ENCODE results near the gene CDK5RAP2. TPM values are rescaled to one million over a fixed set of nuclear protein-coding genes. Genes with fewer than 3 reads are reported as not detected.

Gene CDK5RAP2
- total RNA-seq, 1 donor from 2014 or later: 54.7 TPM

GRCh38 chr9:120571443-120572257, 8.3 kb downstream of the CDK5RAP2 start:
- H3K4me3 ChIP-seq: no peak overlapping the region
- ATAC-seq: peak; percentile 67 to 81
- no peaks in the 10 kb centered on the region for H3K27me3 ChIP-seq (ENCODE audit: low read depth)
- peak overlapping the region; percentile 58 for H3K27ac ChIP-seq
- peak; percentile 59 for DNase-seq
- H3K36me3 ChIP-seq: peaks cover 60% of the 10 kb centered on the region
- no peaks in the 10 kb centered on the region for H3K9me3 ChIP-seq
- intact Hi-C loops (cut with DNase I): no loop called here
- TF ChIP-seq, protein P1, sequence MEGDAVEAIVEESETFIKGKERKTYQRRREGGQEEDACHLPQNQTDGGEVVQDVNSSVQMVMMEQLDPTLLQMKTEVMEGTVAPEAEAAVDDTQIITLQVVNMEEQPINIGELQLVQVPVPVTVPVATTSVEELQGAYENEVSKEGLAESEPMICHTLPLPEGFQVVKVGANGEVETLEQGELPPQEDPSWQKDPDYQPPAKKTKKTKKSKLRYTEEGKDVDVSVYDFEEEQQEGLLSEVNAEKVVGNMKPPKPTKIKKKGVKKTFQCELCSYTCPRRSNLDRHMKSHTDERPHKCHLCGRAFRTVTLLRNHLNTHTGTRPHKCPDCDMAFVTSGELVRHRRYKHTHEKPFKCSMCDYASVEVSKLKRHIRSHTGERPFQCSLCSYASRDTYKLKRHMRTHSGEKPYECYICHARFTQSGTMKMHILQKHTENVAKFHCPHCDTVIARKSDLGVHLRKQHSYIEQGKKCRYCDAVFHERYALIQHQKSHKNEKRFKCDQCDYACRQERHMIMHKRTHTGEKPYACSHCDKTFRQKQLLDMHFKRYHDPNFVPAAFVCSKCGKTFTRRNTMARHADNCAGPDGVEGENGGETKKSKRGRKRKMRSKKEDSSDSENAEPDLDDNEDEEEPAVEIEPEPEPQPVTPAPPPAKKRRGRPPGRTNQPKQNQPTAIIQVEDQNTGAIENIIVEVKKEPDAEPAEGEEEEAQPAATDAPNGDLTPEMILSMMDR (IDR thresholded peaks at IDR 0.05): no peak
- peaks cover 5% of the 10 kb centered on the region for H3K4me1 ChIP-seq

- Histone ChIP-seq H3K4me3 (no peak overlapping the region), H3K9me3 (no peaks in the 10 kb centered on the region), H3K36me3 (peaks cover 67% of the 10 kb centered on the region), H3K4me1 (peaks cover 5% of the 10 kb centered on the region), H3K27ac (no peak overlapping the region), H3K27me3 (ENCODE audit: low read depth) (no peaks in the 10 kb centered on the region)
- intact Hi-C loops (cut with DNase I): no loop called here
- ATAC-seq (no peak), DNase-seq (no peak)
- TF ChIP-seq, protein P1 (IDR thresholded peaks at IDR 0.05): no peak
Measured at GRCh38 chr9:120570296-120570695, 9.7 kb downstream of the CDK5RAP2 start.

DNA sequence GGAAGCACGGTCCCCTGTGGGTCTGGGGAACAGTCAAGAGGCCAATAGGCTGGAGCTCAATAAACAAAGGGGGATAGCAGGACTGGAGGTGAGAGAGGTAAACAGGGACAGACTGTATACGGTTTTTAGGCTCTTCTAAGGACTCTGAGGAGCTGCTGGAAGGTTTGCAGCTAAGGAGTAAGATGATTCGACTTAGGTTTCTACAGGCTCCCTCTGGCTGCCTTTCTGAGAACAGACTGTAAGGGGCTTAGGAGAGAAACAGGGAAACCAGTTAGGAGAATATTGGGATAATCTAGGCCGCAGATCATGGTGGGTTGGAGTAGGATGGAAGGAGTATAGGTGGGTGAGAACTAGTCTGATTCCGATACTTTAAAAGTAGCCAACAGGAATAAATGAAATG, 10.4 kb downstream of the CDK5RAP2 start:
- Histone ChIP-seq H3K4me3 (no peak overlapping the region), H3K4me1 (peaks cover 5% of the 10 kb centered on the region), H3K9me3 (no peaks in the 10 kb centered on the region), H3K36me3 (peaks cover 74% of the 10 kb centered on the region), H3K27me3 (ENCODE audit: low read depth) (no peaks in the 10 kb centered on the region), H3K27ac (no peak overlapping the region)
- intact Hi-C loops (cut with DNase I): no loop called here
- ATAC-seq (no peak), DNase-seq (no peak)
- TF ChIP-seq, protein P1 (IDR thresholded peaks at IDR 0.05): no peak

DNA sequence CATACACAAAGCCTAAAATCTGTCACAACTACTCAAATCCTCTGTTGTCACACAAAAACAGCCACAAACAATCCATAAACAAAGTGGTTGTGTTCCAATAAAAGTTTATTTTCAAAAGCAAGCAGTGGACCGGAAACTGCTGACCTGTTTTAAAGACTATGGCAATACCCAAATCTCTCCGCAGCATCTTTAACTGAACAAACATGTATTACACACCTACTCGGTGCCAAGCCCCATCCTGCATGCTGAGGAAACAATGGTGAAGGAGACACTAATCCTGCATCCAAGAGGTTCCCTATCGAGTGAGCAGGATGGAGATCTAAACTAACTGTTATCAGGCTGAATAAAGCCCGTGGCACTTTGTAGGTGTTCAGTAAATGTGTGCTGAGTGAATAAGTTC, 11.2 kb downstream of the CDK5RAP2 start:
- DNase-seq (no peak), ATAC-seq (no peak)
- no peaks in the 10 kb centered on the region for H3K9me3 ChIP-seq
- H3K27ac ChIP-seq: no peak overlapping the region
- H3K27me3 ChIP-seq (ENCODE audit: low read depth): no peaks in the 10 kb centered on the region
- intact Hi-C loops (cut with DNase I): no loop called here
- H3K4me1 ChIP-seq: peaks cover 5% of the 10 kb centered on the region
- TF ChIP-seq, protein P1 (IDR thresholded peaks at IDR 0.05): no peak
- no peak overlapping the region for H3K4me3 ChIP-seq
- peaks cover 80% of the 10 kb centered on the region for H3K36me3 ChIP-seq

DNA sequence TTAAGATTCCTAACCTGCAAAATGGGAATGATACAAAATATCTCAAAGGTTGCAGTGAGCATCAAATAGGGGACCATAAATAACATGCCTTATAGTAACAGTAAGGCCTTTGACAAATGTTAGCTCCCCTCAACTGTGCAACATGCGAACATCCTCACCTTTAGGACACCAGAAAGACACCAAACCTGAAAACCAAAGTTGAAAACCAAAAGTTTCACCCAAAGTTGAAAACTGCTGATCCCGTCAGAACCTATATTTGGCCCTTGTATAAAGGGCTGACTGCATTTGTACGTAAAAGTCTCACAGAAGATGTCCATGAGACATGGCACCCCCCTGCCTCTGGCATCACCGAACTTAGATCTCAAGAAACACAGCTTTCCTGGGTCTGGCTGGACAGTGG, 12.1 kb downstream of the CDK5RAP2 start:
- Histone ChIP-seq H3K36me3 (peaks cover 89% of the 10 kb centered on the region), H3K4me1 (peaks cover 5% of the 10 kb centered on the region), H3K27ac (no peak overlapping the region), H3K4me3 (no peak overlapping the region), H3K27me3 (ENCODE audit: low read depth) (no peaks in the 10 kb centered on the region), H3K9me3 (no peaks in the 10 kb centered on the region)
- ATAC-seq: no peak
- TF ChIP-seq, protein P1 (IDR thresholded peaks at IDR 0.05): no peak
- intact Hi-C loops (cut with DNase I): no loop called here
- DNase-seq: no peak
